OCI-LY7 (cell line): ENCODE data around the gene LTBP4. TPM values are rescaled to one million over a fixed set of nuclear protein-coding genes. Genes with fewer than 3 reads are reported as not detected.

Experiments
- BruUV-seq: library from RNA; stranded (reverse); fragments of 400-500 nt; replicated peaks from 2 replicates; lab custom pipeline; 2021; lab: Mats Ljungman, UMichigan
- CTCF ChIA-PET: fragments of 300-600 bp; sonication (Branson Sonifier 250); formaldehyde crosslinking; loops from one replicate; lab custom pipeline; 2022; ENCODE audit warnings: antibody characterized with exemption; ENCODE audit not compliant: unreplicated experiment; lab: Charles Lee
- POLR2A ChIA-PET: fragments of 300-600 bp; sonication (Branson Sonifier 250); formaldehyde crosslinking; loops from one replicate; lab custom pipeline; 2022; ENCODE audit warnings: antibody characterized with exemption; lab: Charles Lee
- DNase-seq: peaks from one replicate; pipeline ENCODE4 v3.0.0-alpha.2; 2015; ENCODE audit warnings: low spot score
- H2AFZ ChIP-seq: fragments of 200-600 bp; sonication (generic), shearing (Covaris generic); 2 replicates; pipeline ENCODE4 v1.6.1; 2014; ENCODE audit warnings: mild to moderate bottlenecking, antibody characterized with exemption, low read length, moderate library complexity
- H3K27ac ChIP-seq: fragments of 200-600 bp; sonication (generic); 2 replicates; pipeline ENCODE4 v1.5.1; 2014; ENCODE audit warnings: mixed run types, low read depth, mild to moderate bottlenecking, moderate library complexity, low read length, inconsistent platforms; ENCODE audit not compliant: poor library complexity, severe bottlenecking
- H3K36me3 ChIP-seq: fragments of 200-600 bp; sonication (generic); 2 replicates; pipeline ENCODE4 v1.6.1; 2014; ENCODE audit warnings: mild to moderate bottlenecking, antibody characterized with exemption, low read length, moderate library complexity, mixed read lengths; ENCODE audit not compliant: insufficient read depth
- H3K4me1 ChIP-seq: fragments of 200-600 bp; sonication (generic); 2 replicates; pipeline ENCODE4 v1.5.1; 2014; ENCODE audit warnings: mild to moderate bottlenecking, low read length; ENCODE audit not compliant: insufficient read depth, poor library complexity, severe bottlenecking
- H3K4me2 ChIP-seq: fragments of 200-600 bp; sonication (generic); 2 replicates; pipeline ENCODE4 v1.6.1; 2014; ENCODE audit warnings: mild to moderate bottlenecking, low read length
- H3K4me3 ChIP-seq: fragments of 200-600 bp; sonication (generic); 2 replicates; pipeline ENCODE4 v1.5.1; 2014; ENCODE audit warnings: mild to moderate bottlenecking, low read depth, low read length; ENCODE audit not compliant: poor library complexity, severe bottlenecking
- H3K79me2 ChIP-seq: fragments of 200-600 bp; sonication (generic); 2 replicates; pipeline ENCODE4 v1.6.1; 2016; ENCODE audit warnings: low read depth, mild to moderate bottlenecking, low read length, moderate library complexity, mixed read lengths; ENCODE audit not compliant: insufficient read depth
- H3K9me2 ChIP-seq: fragments of 200-600 bp; sonication (generic); 2 replicates; pipeline ENCODE4 v1.6.1; 2016; ENCODE audit warnings: mild to moderate bottlenecking, low read length, mixed read lengths; ENCODE audit not compliant: insufficient read depth
- H3K9me3 ChIP-seq: fragments of 200-600 bp; sonication (generic); 2 replicates; pipeline ENCODE4 v1.6.1; 2014; ENCODE audit warnings: mild to moderate bottlenecking, mixed run types, low read length, mixed read lengths
- H4K20me1 ChIP-seq: fragments of 200-600 bp; sonication (generic); 2 replicates; pipeline ENCODE4 v1.6.1; 2014; ENCODE audit warnings: mild to moderate bottlenecking, antibody characterized with exemption, low read length, moderate library complexity, mixed read lengths; ENCODE audit not compliant: insufficient read depth
- CTCF ChIP-seq: fragments of 200-600 bp; sonication (generic); conservative IDR thresholded peaks from 2 replicates; pipeline ENCODE4 v1.5.1; 2014; ENCODE audit warnings: mild to moderate bottlenecking, antibody characterized with exemption, low read length, moderate library complexity, mixed read lengths
- EZH2phosphoT487 ChIP-seq: fragments of 200-600 bp; sonication (generic); IDR thresholded peaks from 2 replicates; pipeline ENCODE4 v1.6.1; 2018; ENCODE audit warnings: low read depth, borderline replicate concordance, mild to moderate bottlenecking, mixed run types, antibody characterized with exemption, low read length, moderate library complexity, mixed read lengths
- intact Hi-C: fragments of 100-400 bp; cut with micrococcal nuclease; formaldehyde crosslinking; loops from one replicate; pipeline ENCODE4 v1.10.0; 2022; ENCODE audit not compliant: unreplicated experiment
- total RNA-seq, 2 experiments: library from RNA; depleted of rRNA in 1 of 2; stranded (reverse); fragments of >200 nt in 1 of 2; shearing (Covaris generic) in 1 of 2; gene quantifications; 2 replicates each; pipeline ENCODE4 v1.2.3, GENCODE V29; 2014 to 2022

Gene LTBP4
- total RNA-seq, 2 experiments from 2014 or later, result 44.5 to 108 TPM

DNA sequence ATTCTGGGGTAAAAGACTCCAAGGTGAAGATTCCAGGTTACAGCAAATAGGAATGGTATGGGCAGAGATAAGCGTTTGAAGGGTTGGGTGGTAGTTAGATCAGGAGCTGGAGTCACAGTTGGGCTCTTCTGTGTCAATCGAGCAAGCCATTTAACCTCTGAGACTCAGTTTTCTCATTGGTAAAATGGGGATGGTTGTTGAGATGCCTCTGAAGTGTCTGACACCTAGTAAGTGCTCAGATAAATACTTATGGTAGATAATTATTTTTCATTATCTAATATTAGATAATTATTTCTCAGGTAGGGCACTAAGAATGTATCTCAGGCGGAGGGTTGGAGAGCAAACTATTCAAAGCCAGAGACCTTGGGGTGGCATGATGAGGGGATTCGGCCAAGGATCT lies 7.8 kb downstream of the LTBP4 start:
- TSS peak; percentile 78 for BruUV-seq
- POLR2A ChIA-PET, result interaction anchor here (0.6 kb wide), 1 partner anchor 689 kb away, joined by 3 read pairs; no protein-coding TSS in a partner anchor

GRCh38 chr19:40609561-40610395 lies 8.6 kb downstream of the LTBP4 start:
- no peaks in the 10 kb centered on the region for H3K9me3 ChIP-seq
- peak; percentile 89 for DNase-seq
- peak overlapping the region; percentile 75 for H2AFZ ChIP-seq
- CTCF ChIA-PET, result interaction anchor here (0.6 kb wide), 2 partner anchors 9 to 194 kb away, joined by 3 read pairs; no protein-coding TSS in a partner anchor
- POLR2A ChIA-PET, result interaction anchor here (0.6 to 0.8 kb wide), 4 partner anchors 39 to 689 kb away, joined by 3 to 5 read pairs (median 4); partner anchors contain the start of gene NUMBL
- H3K27ac ChIP-seq, result peak overlapping the region; percentile 70
- peaks cover 42% of the 10 kb centered on the region for H3K4me1 ChIP-seq
- no peak for TF ChIP-seq CTCF
- TF ChIP-seq EZH2phosphoT487, result no peak
- no peaks in the 10 kb centered on the region for H3K79me2 ChIP-seq
- intact Hi-C loops, result loop anchor here (10.0 kb wide), 2 partner anchors 165 to 325 kb away; partner anchors contain the start of genes AKT2, MIA and RAB4B
- BruUV-seq, result no TSS peak
- no peaks in the 10 kb centered on the region for H3K36me3 ChIP-seq
- peak overlapping the region; percentile 92 for H3K4me2 ChIP-seq
- H3K4me3 ChIP-seq, result peak overlapping the region; percentile 76
- H3K9me2 ChIP-seq, result no peaks in the 10 kb centered on the region
- no peaks in the 10 kb centered on the region for H4K20me1 ChIP-seq

More for the DNA sequence above, 7.8 kb downstream of the LTBP4 start:
- peak overlapping the region; percentile 92 for H3K4me2 ChIP-seq
- no peaks in the 10 kb centered on the region for H3K9me2 ChIP-seq
- H2AFZ ChIP-seq, result peak overlapping the region; percentile 75
- no peak for TF ChIP-seq EZH2phosphoT487
- no peaks in the 10 kb centered on the region for H3K79me2 ChIP-seq
- no peaks in the 10 kb centered on the region for H3K9me3 ChIP-seq
- H3K27ac ChIP-seq, result peak overlapping the region; percentile 70
- peaks cover 42% of the 10 kb centered on the region for H3K4me1 ChIP-seq
- intact Hi-C loops, result loop anchor here (10.0 kb wide), 2 partner anchors 166 to 324 kb away; partner anchors contain the start of genes AKT2, MIA and RAB4B
- H4K20me1 ChIP-seq, result no peaks in the 10 kb centered on the region
- peak overlapping the region; percentile 76 for H3K4me3 ChIP-seq
- no peaks in the 10 kb centered on the region for H3K36me3 ChIP-seq
- CTCF ChIA-PET, result no interaction called here
- DNase-seq, result no peak

DNA sequence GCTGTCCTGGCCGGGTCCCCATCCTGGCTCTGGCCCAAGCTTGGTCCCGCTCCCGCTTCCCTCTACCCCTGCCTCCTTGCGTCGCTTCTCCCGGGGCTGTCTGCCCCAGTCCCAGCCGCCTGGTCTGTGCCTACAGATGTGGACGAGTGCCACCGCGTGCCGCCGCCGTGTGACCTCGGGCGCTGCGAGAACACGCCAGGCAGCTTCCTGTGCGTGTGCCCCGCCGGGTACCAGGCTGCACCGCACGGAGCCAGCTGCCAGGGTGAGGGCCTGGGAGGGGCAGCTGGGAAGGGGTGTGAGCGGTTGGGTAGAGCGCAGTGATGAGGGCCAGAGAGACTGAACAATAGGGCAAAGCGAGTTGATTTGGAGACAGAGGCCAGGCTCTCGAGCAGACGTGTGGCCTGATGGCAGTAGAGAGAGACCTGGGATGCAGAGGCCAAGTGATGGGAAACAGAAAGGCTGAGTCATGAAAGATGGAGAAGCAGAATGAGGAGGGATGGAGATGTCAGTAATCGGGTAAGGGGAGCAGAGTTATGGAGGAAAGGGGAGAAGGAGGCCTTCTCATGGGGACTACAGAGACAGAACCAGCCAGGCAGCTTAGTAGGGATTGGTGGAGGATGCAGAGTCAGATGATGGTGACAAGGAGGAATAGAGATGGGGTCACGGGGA lies 9.4 kb downstream of the LTBP4 start:
- peak overlapping the region; percentile 75; the same call in 1 of the 2 replicates for H2AFZ ChIP-seq
- H3K9me3 ChIP-seq, result no peaks in the 10 kb centered on the region
- no peaks in the 10 kb centered on the region for H3K9me2 ChIP-seq
- intact Hi-C loops, result no loop called here
- H3K79me2 ChIP-seq, result no peaks in the 10 kb centered on the region
- BruUV-seq, result no TSS peak
- POLR2A ChIA-PET, result no interaction called here
- no peaks in the 10 kb centered on the region for H3K36me3 ChIP-seq
- peak overlapping the region; percentile 76 for H3K4me3 ChIP-seq
- H3K4me2 ChIP-seq, result peak overlapping the region; percentile 92
- no peaks in the 10 kb centered on the region for H4K20me1 ChIP-seq
- CTCF ChIA-PET, result interaction anchor here (0.6 kb wide), 1 partner anchor 193 kb away, joined by 3 read pairs; no protein-coding TSS in a partner anchor
- no peak overlapping the region for H3K27ac ChIP-seq
- H3K4me1 ChIP-seq, result peaks cover 45% of the 10 kb centered on the region
- TF ChIP-seq CTCF (no peak), EZH2phosphoT487 (no peak)
- no peak for DNase-seq
